HEK293 (cell line): ENCODE data around the gene SH2D2A.

ENCODE experiments used
- AEBP2 ChIP-seq: fragments of 450-650 bp; formaldehyde crosslinking; IDR thresholded peaks from 2 replicates; pipeline ENCODE4 v1.5.1; 2016; ENCODE audit warnings: missing biosample characterization, missing genetic modification characterization, borderline replicate concordance
- ATF2 ChIP-seq: fragments of 450-650 bp; formaldehyde crosslinking; IDR thresholded peaks from 2 replicates; pipeline ENCODE4 v1.5.1; 2016; ENCODE audit warnings: missing biosample characterization, missing genetic modification characterization, low read depth
- CTCF ChIP-seq: fragments of 450-650 bp; formaldehyde crosslinking; IDR thresholded peaks from 2 replicates; pipeline ENCODE4 v1.5.1; 2016; ENCODE audit warnings: missing biosample characterization, missing genetic modification characterization
- KLF16 ChIP-seq: fragments of 450-650 bp; formaldehyde crosslinking; IDR thresholded peaks from 2 replicates; pipeline ENCODE4 v1.5.1; 2017; ENCODE audit warnings: missing biosample characterization, missing genetic modification characterization
- PRDM10 ChIP-seq: fragments of 450-650 bp; formaldehyde crosslinking; IDR thresholded peaks from 2 replicates; pipeline ENCODE4 v1.5.1; 2016; ENCODE audit warnings: missing biosample characterization, missing genetic modification characterization
- YY1 ChIP-seq: fragments of 450-650 bp; formaldehyde crosslinking; IDR thresholded peaks from 2 replicates; pipeline ENCODE4 v1.5.1; 2018; ENCODE audit warnings: missing biosample characterization, missing genetic modification characterization
- ZBTB21 ChIP-seq: fragments of 450-650 bp; formaldehyde crosslinking; IDR thresholded peaks from 2 replicates; pipeline ENCODE4 v1.5.1; 2017; ENCODE audit warnings: missing biosample characterization, missing genetic modification characterization
- ZBTB48 ChIP-seq: fragments of 450-650 bp; formaldehyde crosslinking; IDR thresholded peaks from 2 replicates; pipeline ENCODE4 v1.5.1; 2016; ENCODE audit warnings: missing biosample characterization, missing genetic modification characterization
- ZNF416 ChIP-seq: fragments of 450-650 bp; formaldehyde crosslinking; IDR thresholded peaks from 2 replicates; pipeline ENCODE4 v1.5.1; 2016; ENCODE audit warnings: missing biosample characterization, missing genetic modification characterization
- ZNF629 ChIP-seq: fragments of 450-650 bp; formaldehyde crosslinking; IDR thresholded peaks from 2 replicates; pipeline ENCODE4 v1.5.1; 2017; ENCODE audit warnings: missing biosample characterization, missing genetic modification characterization
- ZNF639 ChIP-seq: fragments of 450-650 bp; formaldehyde crosslinking; IDR thresholded peaks from 2 replicates; pipeline ENCODE4 v1.5.1; 2016; ENCODE audit warnings: missing biosample characterization, missing genetic modification characterization
- ZNF747 ChIP-seq: fragments of 450-650 bp; formaldehyde crosslinking; IDR thresholded peaks from 2 replicates; pipeline ENCODE4 v1.5.1; 2016; ENCODE audit warnings: missing biosample characterization, missing genetic modification characterization

GRCh38 chr1:156853761-156854160 is 37.1 kb upstream of the SH2D2A start:
- TF ChIP-seq ZBTB21 (tag by site-specific recombination) (no peak), KLF16 (tag by site-specific recombination) (no peak), CTCF (no peak), AEBP2 (no peak), PRDM10 (no peak), YY1 (no peak), ZNF416 (tag by site-specific recombination) (no peak), ZNF747 (no peak), ATF2 (tag by site-specific recombination) (no peak), ZBTB48 (tag by site-specific recombination) (no peak), ZNF639 (tag by site-specific recombination) (no peak), ZNF629 (tag by site-specific recombination) (no peak)
